HG02970 (cell line): ENCODE measurements around the gene RAD51AP2.
"Not testable (repeated sequence)": the region's sequence is repeated elsewhere in the genome, so short reads cannot be mapped to it uniquely, and the experiment has no call there.

ENCODE experiments used
- ATAC-seq: cut with Tn5 transposase; IDR thresholded peaks from one replicate; pipeline ENCODE4 v1.9.1; 2021; ENCODE audit warnings: mild to moderate bottlenecking, moderate library complexity, moderate number of reproducible peaks; ENCODE audit not compliant: unreplicated experiment, low FRiP score

Gene RAD51AP2

GRCh38 chr2:17538022-17538843, 20.0 kb upstream of the RAD51AP2 start:
- no peak for ATAC-seq

GRCh38 chr2:17536416-17536815, 18.2 kb upstream of the RAD51AP2 start:
- no peak for ATAC-seq

GRCh38 chr2:17533546-17533945, 15.3 kb upstream of the RAD51AP2 start:
- no peak for ATAC-seq

GRCh38 chr2:17529771-17530170, 11.5 kb upstream of the RAD51AP2 start:
- no peak for ATAC-seq

- ATAC-seq = no peak
Measured at GRCh38 chr2:17522303-17522702, 4.1 kb upstream of the RAD51AP2 start.

GRCh38 chr2:17521621-17522020, 3.4 kb upstream of the RAD51AP2 start:
- no peak for ATAC-seq

GRCh38 chr2:17520761-17521160, 2.5 kb upstream of the RAD51AP2 start:
- no peak for ATAC-seq

- ATAC-seq = no peak
Measured at GRCh38 chr2:17519486-17519885, 1.2 kb upstream of the RAD51AP2 start.

GRCh38 chr2:17517481-17518211, 594 bp downstream of the RAD51AP2 start:
- ATAC-seq = peak; percentile 16

GRCh38 chr2:17515652-17516051, 2.6 kb downstream of the RAD51AP2 start:
- no peak for ATAC-seq

- no peak for ATAC-seq
Measured at GRCh38 chr2:17506736-17507616, 11.3 kb downstream of the RAD51AP2 start.

- ATAC-seq = no peak
Measured at GRCh38 chr2:17497718-17498117, 20.5 kb downstream of the RAD51AP2 start.

GRCh38 chr2:17495590-17495989, 22.6 kb downstream of the RAD51AP2 start:
- ATAC-seq = no peak

- not testable (repeated sequence) for ATAC-seq
Measured at GRCh38 chr2:17490165-17490564, 28.1 kb downstream of the RAD51AP2 start.

GRCh38 chr2:17488610-17489009, 29.6 kb downstream of the RAD51AP2 start:
- not testable (repeated sequence) for ATAC-seq

GRCh38 chr2:17483496-17483895, 34.7 kb downstream of the RAD51AP2 start:
- ATAC-seq = no peak

- no peak for ATAC-seq
Measured at GRCh38 chr2:17482651-17483050, 35.6 kb downstream of the RAD51AP2 start.

- no peak for ATAC-seq
Measured at GRCh38 chr2:17479875-17480274, 38.4 kb downstream of the RAD51AP2 start.

GRCh38 chr2:17476830-17477229, 41.4 kb downstream of the RAD51AP2 start:
- no peak for ATAC-seq

GRCh38 chr2:17476064-17476463, 42.2 kb downstream of the RAD51AP2 start:
- no peak for ATAC-seq

GRCh38 chr2:17475286-17475685, 43.0 kb downstream of the RAD51AP2 start:
- no peak for ATAC-seq
